HepG2 (cell line): ENCODE results near the gene MSANTD4. TPM values are rescaled to one million over a fixed set of nuclear protein-coding genes. Genes with fewer than 3 reads are reported as not detected.

ENCODE experiments used
- ATAC-seq: fragments of 200-7000 bp; cut with Tn5 transposase; 3 replicates; pipeline ENCODE4 v1.9.1; 2020; ENCODE audit warnings: mild to moderate bottlenecking, moderate library complexity
- BruUV-seq: library from RNA; stranded (reverse); fragments of 400-500 nt; replicated peaks from 2 replicates; lab custom pipeline; 2021; lab: Mats Ljungman, UMichigan
- CTCF ChIA-PET: fragments of 300-600 bp; formaldehyde crosslinking; extraction: SDS; loops from one replicate; lab custom pipeline; 2021; ENCODE audit warnings: low total read pairs, inconsistent platforms, low intra/inter-chr PET ratio; lab: Yijun Ruan, JAX
- POLR2A ChIA-PET: fragments of 350-600 bp; sonication (Branson Sonifier 250); formaldehyde crosslinking; loops from one replicate; lab custom pipeline; 2020; ENCODE audit warnings: antibody characterized with exemption, inconsistent platforms; lab: Yijun Ruan, JAX
- DNase-seq: peaks from one replicate; pipeline ENCODE4 v3.0.0-alpha.2; 2015; ENCODE audit warnings: low spot score
- FAIRE-seq: peaks from 3 replicates; lab custom pipeline; 2011; peaks lifted over from hg19 to GRCh38; lab: Jason Lieb, UNC
- H2AFZ ChIP-seq: one replicate; pipeline ENCODE4 v1.6.1; 2011; ENCODE audit warnings: low read length, inconsistent platforms
- H3K27ac ChIP-seq: fragments of 300-600 bp; 3 replicates; pipeline ENCODE4 v1.8.0; 2011; ENCODE audit warnings: mixed run types, mild to moderate bottlenecking, mixed read lengths, low read length, inconsistent platforms; ENCODE audit not compliant: insufficient read depth; ENCODE audit errors: extremely low read length
- H3K27me3 ChIP-seq, 2 experiments: fragments of 200-600 bp in 1 of 2; 2 replicates in 1 of 2; 3 replicates in 1 of 2; pipeline versions ENCODE4 v1.6.0 to v1.8.0; 2011; ENCODE audit warnings: low read length in 2 of 2, mild to moderate bottlenecking in 2 of 2, moderate library complexity in 2 of 2, inconsistent platforms in 1 of 2; ENCODE audit not compliant: insufficient read depth in 2 of 2, control insufficient read depth in 1 of 2
- H3K36me3 ChIP-seq, 2 experiments: fragments of 200-600 bp in 1 of 2; replicated peaks in 1 of 2; 2 replicates in 1 of 2; 3 replicates in 1 of 2; pipeline versions ENCODE4 v1.5.1 to v1.8.0; 2011; ENCODE audit warnings: low read length in 2 of 2, inconsistent platforms in 1 of 2; ENCODE audit not compliant: insufficient read depth in 2 of 2, control insufficient read depth in 1 of 2
- H3K4me1 ChIP-seq: 2 replicates; pipeline ENCODE4 v1.5.1; 2012; ENCODE audit warnings: low read length, inconsistent platforms; ENCODE audit not compliant: insufficient read depth
- H3K4me2 ChIP-seq: 2 replicates; pipeline ENCODE4 v1.6.0; 2011; ENCODE audit warnings: low read depth, low read length, inconsistent platforms
- H3K4me3 ChIP-seq, 3 experiments: fragments of 200-600 bp in 1 of 3; sonication (generic), shearing (Covaris generic) in 1 of 3; replicated peaks in 1 of 3; 2 replicates each; pipeline ENCODE4 v1.5.1; 2011 to 2016; ENCODE audit warnings: low read length in 3 of 3, inconsistent platforms in 2 of 3, low read depth in 2 of 3, mild to moderate bottlenecking in 2 of 3, control low read depth in 1 of 3, mixed read lengths in 1 of 3; ENCODE audit not compliant: insufficient read depth in 1 of 3
- H3K79me2 ChIP-seq: one replicate; pipeline ENCODE4 v1.6.1; 2011; ENCODE audit warnings: low read length, inconsistent platforms; ENCODE audit not compliant: insufficient read depth
- H3K9ac ChIP-seq: 2 replicates; pipeline ENCODE4 v1.6.0; 2011; ENCODE audit warnings: mild to moderate bottlenecking, low read depth, low read length, inconsistent platforms; ENCODE audit not compliant: insufficient read depth
- H3K9me3 ChIP-seq: 2 replicates; pipeline ENCODE4 v1.5.1; 2012; ENCODE audit warnings: mild to moderate bottlenecking, low read length
- H4K20me1 ChIP-seq: 2 replicates; pipeline ENCODE4 v1.6.0; 2011; ENCODE audit warnings: inconsistent platforms, mild to moderate bottlenecking, low read length, moderate library complexity; ENCODE audit not compliant: insufficient read depth
- DMTF1 ChIP-seq: sonication (generic); formaldehyde crosslinking; IDR thresholded peaks from 2 replicates; pipeline ENCODE4 v1.4.0; 2020; ENCODE audit warnings: mild to moderate bottlenecking, missing genetic modification reagents
- FOXP1 ChIP-seq, 2 experiments: fragments of 450-650 bp in 1 of 2; IDR thresholded peaks; 2 replicates each; pipeline ENCODE4 v1.6.1; 2017 to 2018; ENCODE audit warnings: antibody characterized with exemption in 1 of 2
- MED13 ChIP-seq: sonication (generic); formaldehyde crosslinking; IDR thresholded peaks from 2 replicates; pipeline ENCODE4 v1.5.0; 2020; ENCODE audit warnings: missing genetic modification reagents
- POLR2AphosphoS5 ChIP-seq: IDR thresholded peaks from 2 replicates; pipeline ENCODE4 v1.6.1; 2012; ENCODE audit warnings: low read depth, low read length
- SP140L ChIP-seq: sonication (generic); formaldehyde crosslinking; IDR thresholded peaks from 2 replicates; pipeline ENCODE4 v1.4.0; 2020; ENCODE audit warnings: missing genetic modification reagents, borderline replicate concordance
- TBX2 ChIP-seq: sonication (generic); formaldehyde crosslinking; IDR thresholded peaks from 2 replicates; pipeline ENCODE4 v1.5.0; 2020; ENCODE audit warnings: missing genetic modification reagents, mild to moderate bottlenecking, borderline replicate concordance
- ZIK1 ChIP-seq: sonication (generic); formaldehyde crosslinking; IDR thresholded peaks from 2 replicates; pipeline ENCODE4 v1.5.0; 2020; ENCODE audit warnings: mild to moderate bottlenecking, low read depth, missing genetic modification reagents, borderline replicate concordance
- ZNF235 ChIP-seq: sonication (generic); formaldehyde crosslinking; IDR thresholded peaks from 2 replicates; pipeline ENCODE4 v1.8.1; 2023; ENCODE audit warnings: mild to moderate bottlenecking, missing genetic modification reagents, borderline replicate concordance
- ZNF460 ChIP-seq: sonication (generic); formaldehyde crosslinking; IDR thresholded peaks from 2 replicates; pipeline ENCODE4 v1.5.1; 2020; ENCODE audit warnings: missing genetic modification reagents, mild to moderate bottlenecking, borderline replicate concordance
- ZNF549 ChIP-seq: sonication (generic); formaldehyde crosslinking; IDR thresholded peaks from 2 replicates; pipeline ENCODE4 v1.5.0; 2020; ENCODE audit warnings: missing genetic modification reagents
- ZNF607 ChIP-seq: sonication (generic); formaldehyde crosslinking; IDR thresholded peaks from 2 replicates; pipeline ENCODE4 v1.5.1; 2020; ENCODE audit warnings: missing genetic modification reagents, mild to moderate bottlenecking, borderline replicate concordance
- ZNF639 ChIP-seq: conservative IDR thresholded peaks from 2 replicates; pipeline ENCODE4 v1.6.1; 2018; ENCODE audit warnings: missing genetic modification reagents
- WGBS: methylation state at CpG from one replicate; pipeline ENCODE4 v1.1.6; 2017; ENCODE audit warnings: low lambda C conversion rate; 5-methylcytosine and 5-hydroxymethylcytosine counted together
- in situ Hi-C: cut with HindIII; loops from 2 replicates; pipeline ENCODE4 v1.10.0; 2017; ENCODE audit warnings: low pct_unique_long_range_greater_than_20kb; ENCODE audit not compliant: extremely low pct_ligation_motif_present
- intact Hi-C: fragments of 100-400 bp; cut with micrococcal nuclease; formaldehyde crosslinking; loops from one replicate; pipeline ENCODE4 v1.10.0; 2022; ENCODE audit not compliant: unreplicated experiment
- polyA plus RNA-seq, 8 experiments: library from polyadenylated mRNA; depleted of rRNA in 3 of 8; stranded (reverse) in 7 of 8; unstranded in 1 of 8; fragments of >200 nt; fragmentation: Illumina TruSeq in 4 of 8; extraction: Trizol in 4 of 8; gene quantifications; 2 replicates each; pipeline versions ENCODE4 v1.2.1 to v1.2.3, GENCODE V29; 2011 to 2016; ENCODE audit warnings: low read depth in 4 of 8, missing spikeins in 1 of 8, mixed read lengths in 1 of 8; ENCODE audit not compliant: insufficient read depth in 1 of 8
- total RNA-seq, 5 experiments: library from RNA; depleted of rRNA; stranded (reverse); fragments of >200 nt; fragmentation: Illumina TruSeq; extraction: Trizol; gene quantifications; 2 replicates each; pipeline ENCODE4 v1.2.3, GENCODE V29; 2016; ENCODE audit warnings: low read depth in 1 of 5

MSANTD4 gene
- total and polyA plus RNA-seq, 2 of the 13 experiments (the other 11 are each of a cell fraction or from before 2014, with no cell fraction given): 4.4 to 15.7 TPM

GRCh38 chr11:106017093-106017492, 4.9 kb downstream of the MSANTD4 start:
- ATAC-seq (no peak), DNase-seq (no peak), FAIRE-seq (no peak)
- intact Hi-C loops: no loop called here
- H3K27me3 ChIP-seq: no peaks in the 10 kb centered on the region
- H3K4me2 ChIP-seq: no peak overlapping the region
- H3K4me3 ChIP-seq: no peak overlapping the region
- POLR2A ChIA-PET: no interaction called here
- TF ChIP-seq POLR2AphosphoS5: no peak
- TF ChIP-seq FOXP1 (IDR thresholded peaks at IDR 0.05): no peak
- TF ChIP-seq FOXP1 (CRISPR knock-in tag; IDR thresholded peaks at IDR 0.05): no peak
- TF ChIP-seq ZNF549 (CRISPR knock-in tag): no peak
- TF ChIP-seq MED13 (CRISPR knock-in tag): no peak
- no peak for TF ChIP-seq SP140L (CRISPR knock-in tag)
- no peak for TF ChIP-seq ZNF607
- no peak for TF ChIP-seq ZNF639
- no peak for TF ChIP-seq TBX2
- no peak for TF ChIP-seq ZIK1 (CRISPR knock-in tag)
- no peak for TF ChIP-seq DMTF1 (CRISPR knock-in tag)
- no peak for TF ChIP-seq ZNF460 (CRISPR knock-in tag)
- TF ChIP-seq ZNF235 (CRISPR knock-in tag): no peak
- H3K9ac ChIP-seq: no peak overlapping the region
- in situ Hi-C loops: no loop called here
- peaks cover 11% of the 10 kb centered on the region for H3K79me2 ChIP-seq
- H3K27ac ChIP-seq: no peak overlapping the region
- no peaks in the 10 kb centered on the region for H3K36me3 ChIP-seq
- no peak overlapping the region for H2AFZ ChIP-seq
- no TSS peak for BruUV-seq
- WGBS: 97% methylated on average over 2 of the region's 2 CpGs
- CTCF ChIA-PET: no interaction called here
- no peaks in the 10 kb centered on the region for H4K20me1 ChIP-seq
- no peaks in the 10 kb centered on the region for H3K9me3 ChIP-seq
- peaks cover 42% of the 10 kb centered on the region for H3K4me1 ChIP-seq
